ENCODE measurements around the gene HTR4.

HTR4 gene

DNA sequence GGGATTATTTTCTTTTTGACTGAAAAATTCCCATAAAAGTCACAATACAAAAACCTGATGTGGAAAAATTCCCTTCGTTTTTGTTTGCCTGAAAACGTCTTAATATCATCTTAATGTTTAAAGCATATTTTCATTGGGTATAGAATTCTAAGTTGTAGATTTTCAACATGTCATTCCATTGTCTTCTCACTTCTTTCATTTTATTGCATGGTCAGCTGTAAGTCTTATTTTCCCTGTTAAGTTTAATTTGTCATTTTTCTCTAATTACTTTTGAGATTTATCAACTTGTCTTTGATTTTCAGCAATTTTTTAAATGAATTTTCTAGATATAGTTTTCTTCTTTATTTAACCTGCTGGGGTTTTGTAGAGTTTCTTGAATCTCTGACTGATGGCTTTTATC, 138.9 kb downstream of the HTR4 start:
- Histone ChIP-seq H3K4me3 (ENCODE audit: control insufficient read depth in 1 of 7, extremely low read depth in 1 of 7, insufficient read depth in 4 of 7, low read depth in 2 of 7, low read length in 6 of 7) (no peak overlapping the region), H3K36me3 (ENCODE audit: control insufficient read depth in 4 of 4, insufficient read depth in 4 of 4, low read length in 3 of 4) (no peaks in the 10 kb centered on the region), H3K9me3 (ENCODE audit: control extremely low read depth in 1 of 5, control insufficient read depth in 4 of 5, insufficient read depth in 2 of 5, low read depth in 1 of 5, low read length in 4 of 5) (peaks cover 0 to 1% (median 0%) of the 10 kb centered on the region in 5 experiments), H3K27ac (ENCODE audit: insufficient read depth in 1 of 2, low read depth in 1 of 2, low read length in 2 of 2, poor library complexity in 1 of 2, severe bottlenecking in 2 of 2) (no peak overlapping the region), H3K4me1 (ENCODE audit: control extremely low read depth in 1 of 4, control insufficient read depth in 4 of 4, insufficient read depth in 4 of 4, low read length in 3 of 4) (no peaks in the 10 kb centered on the region), H3K27me3 (replicated peaks in 2 of 5; ENCODE audit: control insufficient read depth in 4 of 5, insufficient read depth in 5 of 5, low read length in 4 of 5) (no peaks in the 10 kb centered on the region)
- no CpG with 5 or more reads among the region's 2 CpGs for WGBS (ENCODE audit: insufficient coverage)
- POLR2A ChIA-PET: no interaction called here
- no peak for DNase-seq
- CTCF ChIA-PET: no interaction called here

DNA sequence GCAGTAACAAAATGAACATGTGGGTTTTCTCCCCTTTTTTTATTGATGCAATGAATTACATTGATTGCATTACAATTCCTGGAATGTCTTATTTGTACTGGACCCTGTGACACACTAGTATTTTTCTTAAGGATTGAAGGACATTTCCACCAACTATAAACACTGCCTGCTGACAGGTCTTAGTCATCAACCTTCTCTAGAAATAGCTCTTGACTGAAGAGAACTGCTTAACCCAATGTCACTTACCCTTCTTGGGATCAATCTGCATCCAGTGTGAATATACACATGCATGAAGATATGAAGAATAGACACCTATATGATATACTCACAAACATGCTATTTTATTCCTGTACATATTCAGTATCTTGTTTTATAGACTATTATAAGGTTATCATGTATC, 140.0 kb downstream of the HTR4 start:
- Histone ChIP-seq H3K4me1 (ENCODE audit: control extremely low read depth in 1 of 4, control insufficient read depth in 4 of 4, insufficient read depth in 4 of 4, low read length in 3 of 4) (no peaks in the 10 kb centered on the region), H3K4me3 (ENCODE audit: control insufficient read depth in 1 of 7, extremely low read depth in 1 of 7, insufficient read depth in 4 of 7, low read depth in 2 of 7, low read length in 6 of 7) (no peak overlapping the region), H3K9me3 (ENCODE audit: control extremely low read depth in 1 of 5, control insufficient read depth in 4 of 5, insufficient read depth in 2 of 5, low read depth in 1 of 5, low read length in 4 of 5) (peaks cover 0 to 4% (median 0%) of the 10 kb centered on the region in 5 experiments), H3K27ac (ENCODE audit: insufficient read depth in 1 of 2, low read depth in 1 of 2, low read length in 2 of 2, poor library complexity in 1 of 2, severe bottlenecking in 2 of 2) (no peak overlapping the region), H3K36me3 (ENCODE audit: control insufficient read depth in 4 of 4, insufficient read depth in 4 of 4, low read length in 3 of 4) (no peaks in the 10 kb centered on the region), H3K27me3 (replicated peaks in 2 of 5; ENCODE audit: control insufficient read depth in 4 of 5, insufficient read depth in 5 of 5, low read length in 4 of 5) (no peaks in the 10 kb centered on the region)
- POLR2A ChIA-PET: no interaction called here
- CTCF ChIA-PET: no interaction called here
- DNase-seq: no peak

DNA sequence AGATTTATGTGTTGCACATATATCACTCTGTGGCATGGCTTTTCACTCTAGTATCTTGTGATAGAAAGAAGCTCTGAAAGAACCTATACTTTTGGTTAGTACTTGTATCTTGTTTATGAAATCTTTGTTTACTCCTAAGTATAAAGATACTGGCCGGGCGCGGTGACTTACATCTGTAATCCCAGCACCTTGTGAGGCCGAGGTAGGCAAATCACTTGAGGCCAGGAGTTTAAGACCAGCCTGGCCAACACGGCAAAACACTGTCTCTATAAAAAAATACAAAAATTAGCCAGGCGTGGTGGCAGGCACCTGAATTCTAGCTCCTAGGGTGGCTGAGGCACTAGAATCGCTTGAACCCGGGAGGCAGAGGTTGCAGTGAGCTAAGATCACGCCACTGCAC, 141.8 kb downstream of the HTR4 start:
- ChIA-PET POLR2A (interaction anchor here (0.7 kb wide), 1 partner anchor 326 kb away, joined by 3 read pairs; no protein-coding TSS in a partner anchor), CTCF (interaction anchor here (0.7 kb wide), 1 partner anchor 31 kb away, joined by 3 read pairs; no protein-coding TSS in a partner anchor)
- WGBS (ENCODE audit: insufficient coverage): 95% methylated on average over 4 of the region's 9 CpGs
- Histone ChIP-seq H3K27ac (ENCODE audit: insufficient read depth in 1 of 2, low read depth in 1 of 2, low read length in 2 of 2, poor library complexity in 1 of 2, severe bottlenecking in 2 of 2) (no peak overlapping the region), H3K27me3 (replicated peaks in 2 of 5; ENCODE audit: control insufficient read depth in 4 of 5, insufficient read depth in 5 of 5, low read length in 4 of 5) (no peaks in the 10 kb centered on the region), H3K36me3 (ENCODE audit: control insufficient read depth in 4 of 4, insufficient read depth in 4 of 4, low read length in 3 of 4) (no peaks in the 10 kb centered on the region), H3K4me3 (ENCODE audit: control insufficient read depth in 1 of 7, extremely low read depth in 1 of 7, insufficient read depth in 4 of 7, low read depth in 2 of 7, low read length in 6 of 7) (no peak overlapping the region), H3K4me1 (ENCODE audit: control extremely low read depth in 1 of 4, control insufficient read depth in 4 of 4, insufficient read depth in 4 of 4, low read length in 3 of 4) (no peaks in the 10 kb centered on the region), H3K9me3 (ENCODE audit: control extremely low read depth in 1 of 5, control insufficient read depth in 4 of 5, insufficient read depth in 2 of 5, low read depth in 1 of 5, low read length in 4 of 5) (peaks cover 0 to 4% (median 0%) of the 10 kb centered on the region in 5 experiments)
- DNase-seq: no peak

DNA sequence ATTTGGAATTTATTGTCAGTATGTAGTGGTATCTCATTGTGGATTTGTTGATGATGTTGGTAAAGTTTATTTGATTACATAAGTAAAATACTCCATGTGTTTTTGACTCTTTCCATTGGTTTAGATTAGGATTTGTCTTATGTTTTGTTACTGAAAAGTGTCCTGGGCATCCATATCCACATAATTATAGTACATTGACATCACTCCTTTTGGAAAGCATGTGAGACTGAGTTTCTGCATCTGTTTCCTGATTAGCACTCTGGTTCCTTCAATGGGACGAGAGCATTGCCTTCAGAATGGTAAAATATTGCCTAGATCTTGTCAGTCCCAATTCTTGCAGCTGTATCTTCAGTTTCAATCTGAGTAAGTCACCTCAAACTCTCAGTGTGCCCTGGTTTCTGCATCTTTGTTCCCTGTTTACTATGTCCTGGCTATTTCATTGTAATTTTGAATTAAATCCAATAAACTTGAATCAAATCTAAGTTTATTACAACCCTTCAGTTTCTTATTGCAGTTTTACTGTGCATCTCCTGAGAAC, 142.4 kb downstream of the HTR4 start:
- no peaks in the 10 kb centered on the region for H3K36me3 ChIP-seq (ENCODE audit: control insufficient read depth in 4 of 4, insufficient read depth in 4 of 4, low read length in 3 of 4)
- H3K27ac ChIP-seq (ENCODE audit: insufficient read depth in 1 of 2, low read depth in 1 of 2, low read length in 2 of 2, poor library complexity in 1 of 2, severe bottlenecking in 2 of 2): no peak overlapping the region
- no peaks in the 10 kb centered on the region for H3K27me3 ChIP-seq (replicated peaks in 2 of 5; ENCODE audit: control insufficient read depth in 4 of 5, insufficient read depth in 5 of 5, low read length in 4 of 5)
- H3K9me3 ChIP-seq (ENCODE audit: control extremely low read depth in 1 of 5, control insufficient read depth in 4 of 5, insufficient read depth in 2 of 5, low read depth in 1 of 5, low read length in 4 of 5): peaks cover 0 to 4% (median 0%) of the 10 kb centered on the region in 5 experiments
- no peaks in the 10 kb centered on the region for H3K4me1 ChIP-seq (ENCODE audit: control extremely low read depth in 1 of 4, control insufficient read depth in 4 of 4, insufficient read depth in 4 of 4, low read length in 3 of 4)
- ChIA-PET POLR2A (no interaction called here), CTCF (no interaction called here)
- 14% methylated on average over 1 of the region's 1 CpG for WGBS (ENCODE audit: insufficient coverage)
- DNase-seq: no peak
- no peak overlapping the region for H3K4me3 ChIP-seq (ENCODE audit: control insufficient read depth in 1 of 7, extremely low read depth in 1 of 7, insufficient read depth in 4 of 7, low read depth in 2 of 7, low read length in 6 of 7)

DNA sequence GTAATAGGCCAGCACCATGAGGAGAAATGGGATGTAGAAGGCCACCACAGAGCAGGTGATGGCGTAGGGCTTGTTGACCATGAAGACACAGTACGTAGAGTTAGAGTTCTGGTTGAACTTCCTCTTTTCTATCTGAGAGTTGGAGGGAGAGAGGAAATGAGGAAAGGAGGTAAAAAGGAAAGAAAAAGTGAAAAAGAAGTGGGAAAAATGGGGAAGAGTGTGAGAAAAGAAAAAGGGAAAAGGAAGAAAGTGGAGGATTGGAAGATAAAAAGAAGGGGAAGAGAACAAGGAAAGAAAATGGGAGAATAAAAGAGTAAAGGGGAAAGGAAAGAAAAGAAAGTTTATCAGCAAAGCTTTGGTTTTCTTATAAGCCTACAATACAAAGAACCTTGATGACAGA, 144.4 kb downstream of the HTR4 start:
- Histone ChIP-seq H3K4me3 (ENCODE audit: control insufficient read depth in 1 of 7, extremely low read depth in 1 of 7, insufficient read depth in 4 of 7, low read depth in 2 of 7, low read length in 6 of 7) (no peak overlapping the region), H3K4me1 (ENCODE audit: control extremely low read depth in 1 of 4, control insufficient read depth in 4 of 4, insufficient read depth in 4 of 4, low read length in 3 of 4) (no peaks in the 10 kb centered on the region), H3K27ac (ENCODE audit: insufficient read depth in 1 of 2, low read depth in 1 of 2, low read length in 2 of 2, poor library complexity in 1 of 2, severe bottlenecking in 2 of 2) (no peak overlapping the region), H3K27me3 (replicated peaks in 2 of 5; ENCODE audit: control insufficient read depth in 4 of 5, insufficient read depth in 5 of 5, low read length in 4 of 5) (no peaks in the 10 kb centered on the region), H3K36me3 (ENCODE audit: control insufficient read depth in 4 of 4, insufficient read depth in 4 of 4, low read length in 3 of 4) (no peaks in the 10 kb centered on the region), H3K9me3 (ENCODE audit: control extremely low read depth in 1 of 5, control insufficient read depth in 4 of 5, insufficient read depth in 2 of 5, low read depth in 1 of 5, low read length in 4 of 5) (peaks cover 0 to 4% (median 0%) of the 10 kb centered on the region in 5 experiments)
- ChIA-PET POLR2A (no interaction called here), CTCF (no interaction called here)
- 79% methylated on average over 2 of the region's 2 CpGs for WGBS (ENCODE audit: insufficient coverage)
- DNase-seq: no peak

DNA sequence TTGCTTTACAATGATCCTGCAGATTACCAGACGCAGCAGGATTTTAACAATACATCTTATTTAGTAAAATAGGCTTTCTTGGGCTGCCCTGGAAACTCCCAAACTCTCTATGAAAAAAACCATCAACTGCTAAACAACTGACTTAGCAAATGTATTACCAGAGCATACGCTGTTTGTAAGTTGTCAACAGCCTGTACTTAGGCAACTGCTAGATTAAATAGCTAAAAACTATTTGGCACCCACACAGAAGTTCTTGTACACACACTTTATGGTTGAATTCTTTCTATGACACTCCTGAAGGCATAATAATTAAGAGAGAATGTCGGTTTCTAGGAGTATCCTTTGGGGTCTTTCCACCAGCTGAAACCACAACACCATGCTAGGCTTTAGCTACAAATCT, 146.7 kb downstream of the HTR4 start:
- POLR2A ChIA-PET: no interaction called here
- H3K4me1 ChIP-seq (ENCODE audit: control extremely low read depth in 1 of 4, control insufficient read depth in 4 of 4, insufficient read depth in 4 of 4, low read length in 3 of 4): no peaks in the 10 kb centered on the region
- CTCF ChIA-PET: interaction anchor here (1.0 kb wide), 1 partner anchor 77 kb away, joined by 3 read pairs; no protein-coding TSS in a partner anchor
- H3K9me3 ChIP-seq (ENCODE audit: control extremely low read depth in 1 of 5, control insufficient read depth in 4 of 5, insufficient read depth in 2 of 5, low read depth in 1 of 5, low read length in 4 of 5): peaks cover 0 to 4% (median 0%) of the 10 kb centered on the region in 5 experiments
- no peaks in the 10 kb centered on the region for H3K27me3 ChIP-seq (replicated peaks in 2 of 5; ENCODE audit: control insufficient read depth in 4 of 5, insufficient read depth in 5 of 5, low read length in 4 of 5)
- 93% methylated on average over 2 of the region's 3 CpGs for WGBS (ENCODE audit: insufficient coverage)
- no peaks in the 10 kb centered on the region for H3K36me3 ChIP-seq (ENCODE audit: control insufficient read depth in 4 of 4, insufficient read depth in 4 of 4, low read length in 3 of 4)
- H3K27ac ChIP-seq (ENCODE audit: insufficient read depth in 1 of 2, low read depth in 1 of 2, low read length in 2 of 2, poor library complexity in 1 of 2, severe bottlenecking in 2 of 2): no peak overlapping the region
- DNase-seq: no peak
- H3K4me3 ChIP-seq (ENCODE audit: control insufficient read depth in 1 of 7, extremely low read depth in 1 of 7, insufficient read depth in 4 of 7, low read depth in 2 of 7, low read length in 6 of 7): no peak overlapping the region

DNA sequence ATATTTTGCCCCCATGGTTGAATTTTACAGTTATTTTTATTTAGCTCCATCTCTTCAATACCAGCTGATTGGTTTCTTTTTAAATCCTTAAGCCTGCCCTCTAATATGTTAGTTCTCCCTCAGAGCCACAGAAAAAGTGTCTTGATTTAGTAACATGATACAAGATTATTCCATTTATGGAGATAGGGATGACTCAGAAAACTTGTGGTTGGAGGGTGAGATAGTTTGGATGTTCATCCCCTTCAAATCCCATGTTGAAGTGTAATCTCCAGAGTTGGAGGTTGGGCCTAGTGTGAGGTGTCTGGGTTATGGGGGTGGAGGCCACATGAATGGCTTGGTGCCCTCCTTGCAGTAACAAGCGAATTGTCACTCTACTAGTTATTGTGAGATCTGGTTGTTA, 154.9 kb downstream of the HTR4 start:
- Histone ChIP-seq H3K36me3 (ENCODE audit: control insufficient read depth in 4 of 4, insufficient read depth in 4 of 4, low read length in 3 of 4) (no peaks in the 10 kb centered on the region), H3K9me3 (ENCODE audit: control extremely low read depth in 1 of 5, control insufficient read depth in 4 of 5, insufficient read depth in 2 of 5, low read depth in 1 of 5, low read length in 4 of 5) (no peaks in the 10 kb centered on the region), H3K4me1 (ENCODE audit: control extremely low read depth in 1 of 4, control insufficient read depth in 4 of 4, insufficient read depth in 4 of 4, low read length in 3 of 4) (no peaks in the 10 kb centered on the region), H3K27ac (ENCODE audit: insufficient read depth in 1 of 2, low read depth in 1 of 2, low read length in 2 of 2, poor library complexity in 1 of 2, severe bottlenecking in 2 of 2) (no peak overlapping the region), H3K27me3 (replicated peaks in 2 of 5; ENCODE audit: control insufficient read depth in 4 of 5, insufficient read depth in 5 of 5, low read length in 4 of 5) (peaks cover 0 to 6% (median 0%) of the 10 kb centered on the region in 5 experiments), H3K4me3 (ENCODE audit: control insufficient read depth in 1 of 7, extremely low read depth in 1 of 7, insufficient read depth in 4 of 7, low read depth in 2 of 7, low read length in 6 of 7) (no peak overlapping the region)
- no CpG with 5 or more reads among the region's 1 CpG for WGBS (ENCODE audit: insufficient coverage)
- CTCF ChIA-PET: no interaction called here
- POLR2A ChIA-PET: no interaction called here
- no peak for DNase-seq
